ENCODE results near the gene CMTM8. TPM values are rescaled to one million over a fixed set of nuclear protein-coding genes. Genes with fewer than 3 reads are reported as not detected.

Gene CMTM8
- total RNA-seq, 1 donor from 2014 or later, result not detected

DNA sequence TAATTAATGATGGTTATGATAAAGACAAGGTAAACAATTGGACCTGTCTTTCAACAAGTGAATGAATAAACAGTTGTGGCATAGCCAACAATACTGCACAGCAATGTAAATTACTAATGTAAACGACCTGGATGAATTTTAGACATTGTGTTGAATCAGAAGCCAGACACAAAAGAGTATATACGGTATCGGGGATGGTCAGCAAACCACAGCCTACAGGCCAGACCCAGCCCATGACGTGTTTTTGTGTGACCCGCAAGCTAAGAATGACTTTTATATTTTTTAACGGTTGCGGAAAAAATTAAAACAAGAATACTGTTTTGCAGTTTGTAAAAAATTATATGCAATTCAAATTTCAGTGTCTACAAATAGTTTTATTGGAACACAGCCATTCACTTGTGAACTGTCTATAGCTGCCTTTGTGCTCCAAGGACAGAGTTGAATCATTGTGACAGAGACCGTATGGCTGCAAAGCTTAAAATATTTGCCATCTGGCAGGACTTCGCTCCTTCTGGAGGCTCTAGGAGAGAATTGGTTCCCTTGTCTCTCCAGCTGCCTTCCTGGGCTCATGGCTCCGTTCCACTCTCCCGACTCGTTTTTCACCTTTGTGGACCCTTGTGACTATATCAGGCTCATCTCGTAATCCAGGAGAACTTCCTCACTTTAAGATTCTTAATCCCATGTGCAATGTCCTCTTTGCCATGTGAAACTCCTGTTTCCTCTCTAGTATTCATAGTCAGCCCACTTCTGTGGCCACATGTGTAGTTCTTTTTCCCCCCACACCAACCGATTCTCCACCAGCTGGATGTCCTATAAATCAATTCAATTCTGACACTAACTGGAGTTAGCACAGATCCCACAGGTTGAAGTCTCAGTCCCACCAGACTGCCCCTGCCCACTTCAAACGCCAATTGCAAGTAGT lies 72.7 kb downstream of the CMTM8 start:
- Histone ChIP-seq H3K4me1 (ENCODE audit: control insufficient read depth in 3 of 3, insufficient read depth in 3 of 3, low read length in 3 of 3) (peaks cover 4 to 10% (median 4%) of the 10 kb centered on the region in 3 donors), H3K9ac (ENCODE audit: low read depth in 1 of 3, low read length in 3 of 3) (no peak overlapping the region), H3K27me3 (ENCODE audit: control insufficient read depth in 3 of 3, insufficient read depth in 3 of 3, low read length in 3 of 3) (no peaks in the 10 kb centered on the region), H3K36me3 (ENCODE audit: control insufficient read depth in 3 of 3, insufficient read depth in 3 of 3, low read length in 3 of 3) (no peaks in the 10 kb centered on the region), H3K9me3 (ENCODE audit: control insufficient read depth in 3 of 3, low read length in 3 of 3) (no peaks in the 10 kb centered on the region), H3K27ac (ENCODE audit: low read depth, low read length) (no peak overlapping the region), H3K4me3 (ENCODE audit: low read length in 3 of 3) (no peak overlapping the region)

DNA sequence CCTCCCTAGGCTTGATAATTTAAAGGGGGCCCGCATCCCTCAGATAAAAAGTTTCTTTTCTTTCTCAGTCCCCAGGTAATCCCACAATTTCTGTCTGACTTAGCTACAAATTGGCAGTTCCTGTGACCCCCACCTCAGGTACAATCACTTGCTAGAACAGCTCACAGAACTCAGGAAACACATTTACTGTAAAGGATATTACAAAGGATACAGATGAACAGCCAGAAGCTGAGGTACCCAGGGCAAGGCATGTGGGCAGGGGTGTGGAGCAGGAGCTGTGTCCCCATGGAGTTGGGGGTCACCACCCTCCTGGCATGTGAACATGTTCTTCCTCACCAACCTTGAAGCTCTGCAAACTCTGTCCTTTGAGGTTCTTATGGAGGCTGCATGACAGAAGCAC lies 73.8 kb downstream of the CMTM8 start:
- no peak overlapping the region for H3K9ac ChIP-seq (ENCODE audit: low read depth in 1 of 3, low read length in 3 of 3)
- peaks cover 4 to 10% (median 4%) of the 10 kb centered on the region in 3 donors for H3K4me1 ChIP-seq (ENCODE audit: control insufficient read depth in 3 of 3, insufficient read depth in 3 of 3, low read length in 3 of 3)
- H3K9me3 ChIP-seq (ENCODE audit: control insufficient read depth in 3 of 3, low read length in 3 of 3), result no peaks in the 10 kb centered on the region
- no peak overlapping the region for H3K27ac ChIP-seq (ENCODE audit: low read depth, low read length)
- no peaks in the 10 kb centered on the region for H3K27me3 ChIP-seq (ENCODE audit: control insufficient read depth in 3 of 3, insufficient read depth in 3 of 3, low read length in 3 of 3)
- no peak overlapping the region for H3K4me3 ChIP-seq (ENCODE audit: low read length in 3 of 3)
- H3K36me3 ChIP-seq (ENCODE audit: control insufficient read depth in 3 of 3, insufficient read depth in 3 of 3, low read length in 3 of 3), result no peaks in the 10 kb centered on the region

GRCh38 chr3:32313169-32313568 lies 74.7 kb downstream of the CMTM8 start:
- H3K4me3 ChIP-seq (ENCODE audit: low read length in 3 of 3), result no peak overlapping the region
- no peak overlapping the region for H3K9ac ChIP-seq (ENCODE audit: low read depth in 1 of 3, low read length in 3 of 3)
- H3K9me3 ChIP-seq (ENCODE audit: control insufficient read depth in 3 of 3, low read length in 3 of 3), result no peaks in the 10 kb centered on the region
- no peaks in the 10 kb centered on the region for H3K27me3 ChIP-seq (ENCODE audit: control insufficient read depth in 3 of 3, insufficient read depth in 3 of 3, low read length in 3 of 3)
- no peaks in the 10 kb centered on the region for H3K36me3 ChIP-seq (ENCODE audit: control insufficient read depth in 3 of 3, insufficient read depth in 3 of 3, low read length in 3 of 3)
- H3K27ac ChIP-seq (ENCODE audit: low read depth, low read length), result no peak overlapping the region
- H3K4me1 ChIP-seq (ENCODE audit: control insufficient read depth in 3 of 3, insufficient read depth in 3 of 3, low read length in 3 of 3), result peaks cover 4 to 10% (median 4%) of the 10 kb centered on the region in 3 donors

DNA sequence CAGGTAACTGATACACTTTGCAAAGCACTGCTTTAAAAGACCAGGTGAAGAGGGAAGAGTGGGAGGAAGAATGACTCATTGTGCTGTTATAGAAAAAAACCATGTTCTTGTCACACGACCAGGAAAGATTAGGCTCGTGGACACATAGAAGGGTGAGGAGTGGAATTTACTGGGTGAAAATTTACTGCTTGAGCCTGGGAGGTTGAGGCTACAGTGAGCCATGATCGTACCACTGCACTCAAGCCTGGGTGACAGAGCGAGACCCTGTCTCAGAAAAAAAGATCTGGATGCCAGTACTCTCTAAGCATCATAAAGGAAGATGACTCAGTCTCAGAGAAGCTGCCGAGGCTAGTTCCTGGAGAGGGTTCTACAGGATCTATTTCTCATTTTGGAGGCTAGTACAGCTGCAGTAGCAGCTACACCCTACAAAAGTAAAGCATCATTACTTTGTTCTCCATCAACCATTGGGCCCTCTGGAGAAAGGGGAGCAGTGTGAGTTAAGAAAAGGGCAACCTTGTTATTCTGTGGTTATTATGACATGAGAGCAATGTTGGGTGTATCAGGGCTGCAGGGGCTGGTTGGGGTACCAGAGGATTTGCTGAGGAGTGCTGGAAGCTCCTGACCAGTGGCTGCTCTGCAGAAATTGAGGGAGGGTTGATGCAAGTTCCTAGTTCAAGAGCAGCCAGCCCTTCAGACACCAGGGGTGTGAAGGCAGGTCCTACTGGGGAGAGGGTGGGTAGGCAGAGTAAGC lies 75.4 kb downstream of the CMTM8 start:
- Histone ChIP-seq H3K4me1 (ENCODE audit: control insufficient read depth in 3 of 3, insufficient read depth in 3 of 3, low read length in 3 of 3) (peaks cover 4 to 10% (median 4%) of the 10 kb centered on the region in 3 donors), H3K9ac (ENCODE audit: low read depth in 1 of 3, low read length in 3 of 3) (no peak overlapping the region)

DNA sequence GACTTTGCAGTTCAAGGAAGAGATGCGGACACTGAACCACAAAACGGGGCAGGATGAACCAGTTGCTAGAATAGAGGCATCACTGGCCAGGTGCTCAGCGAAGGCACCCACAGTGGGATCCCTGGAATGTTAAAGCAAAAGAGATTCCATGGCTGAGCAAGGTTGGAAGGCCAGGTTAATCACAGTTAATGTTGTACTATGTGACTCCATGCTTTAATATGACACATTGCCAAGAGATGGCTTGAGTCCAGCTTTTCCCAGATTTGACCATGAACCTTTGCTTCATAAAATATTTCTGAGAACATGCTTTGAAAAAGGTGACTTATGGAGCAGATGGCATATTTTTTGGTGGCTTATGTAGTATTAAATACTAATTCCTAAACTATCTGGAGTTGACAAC lies 77.0 kb downstream of the CMTM8 start:
- no peaks in the 10 kb centered on the region for H3K27me3 ChIP-seq (ENCODE audit: control insufficient read depth in 3 of 3, insufficient read depth in 3 of 3, low read length in 3 of 3)
- no peaks in the 10 kb centered on the region for H3K36me3 ChIP-seq (ENCODE audit: control insufficient read depth in 3 of 3, insufficient read depth in 3 of 3, low read length in 3 of 3)
- no peak overlapping the region for H3K4me3 ChIP-seq (ENCODE audit: low read length in 3 of 3)
- H3K9ac ChIP-seq (ENCODE audit: low read depth in 1 of 3, low read length in 3 of 3), result no peak overlapping the region
- H3K9me3 ChIP-seq (ENCODE audit: control insufficient read depth in 3 of 3, low read length in 3 of 3), result no peaks in the 10 kb centered on the region
- no peak overlapping the region for H3K27ac ChIP-seq (ENCODE audit: low read depth, low read length)
- peaks cover under 1 to 7% (median 4%) of the 10 kb centered on the region in 3 donors for H3K4me1 ChIP-seq (ENCODE audit: control insufficient read depth in 3 of 3, insufficient read depth in 3 of 3, low read length in 3 of 3)

More for the DNA sequence above, 75.4 kb downstream of the CMTM8 start:
- H3K4me3 ChIP-seq (ENCODE audit: low read length in 3 of 3), result no peak overlapping the region
- H3K27me3 ChIP-seq (ENCODE audit: control insufficient read depth in 3 of 3, insufficient read depth in 3 of 3, low read length in 3 of 3), result no peaks in the 10 kb centered on the region
- no peaks in the 10 kb centered on the region for H3K9me3 ChIP-seq (ENCODE audit: control insufficient read depth in 3 of 3, low read length in 3 of 3)
- H3K27ac ChIP-seq (ENCODE audit: low read depth, low read length), result no peak overlapping the region
- no peaks in the 10 kb centered on the region for H3K36me3 ChIP-seq (ENCODE audit: control insufficient read depth in 3 of 3, insufficient read depth in 3 of 3, low read length in 3 of 3)

DNA sequence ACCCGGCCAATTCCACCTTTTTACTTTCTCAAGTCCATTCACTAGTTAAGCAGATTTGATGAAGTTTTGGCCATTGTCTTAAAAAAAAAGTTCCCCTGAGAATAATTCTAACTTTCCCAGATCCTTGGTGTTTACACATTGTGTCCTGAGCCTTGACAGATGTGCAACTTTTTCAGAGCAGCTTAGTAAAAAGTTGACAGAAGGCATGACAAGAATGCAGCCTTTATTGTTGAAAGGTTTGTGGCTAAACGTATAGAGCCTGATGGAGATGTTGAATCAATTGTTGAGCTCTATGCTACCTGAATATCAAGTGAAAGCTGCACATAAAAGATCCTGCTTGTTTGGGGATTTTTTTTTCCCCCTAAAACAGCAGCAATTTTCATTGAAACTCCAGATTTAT lies 77.8 kb downstream of the CMTM8 start:
- Histone ChIP-seq H3K9me3 (ENCODE audit: control insufficient read depth in 3 of 3, low read length in 3 of 3) (no peaks in the 10 kb centered on the region), H3K9ac (ENCODE audit: low read depth in 1 of 3, low read length in 3 of 3) (no peak overlapping the region), H3K4me3 (ENCODE audit: low read length in 3 of 3) (no peak overlapping the region), H3K4me1 (ENCODE audit: control insufficient read depth in 3 of 3, insufficient read depth in 3 of 3, low read length in 3 of 3) (peaks cover 3 to 7% (median 7%) of the 10 kb centered on the region in 3 donors), H3K36me3 (ENCODE audit: control insufficient read depth in 3 of 3, insufficient read depth in 3 of 3, low read length in 3 of 3) (no peaks in the 10 kb centered on the region), H3K27ac (ENCODE audit: low read depth, low read length) (no peak overlapping the region), H3K27me3 (ENCODE audit: control insufficient read depth in 3 of 3, insufficient read depth in 3 of 3, low read length in 3 of 3) (no peaks in the 10 kb centered on the region)

GRCh38 chr3:32316976-32317375 lies 78.5 kb downstream of the CMTM8 start:
- Histone ChIP-seq H3K36me3 (ENCODE audit: control insufficient read depth in 3 of 3, insufficient read depth in 3 of 3, low read length in 3 of 3) (no peaks in the 10 kb centered on the region), H3K27me3 (ENCODE audit: control insufficient read depth in 3 of 3, insufficient read depth in 3 of 3, low read length in 3 of 3) (no peaks in the 10 kb centered on the region), H3K4me3 (ENCODE audit: low read length in 3 of 3) (no peak overlapping the region), H3K9ac (ENCODE audit: low read depth in 1 of 3, low read length in 3 of 3) (no peak overlapping the region), H3K27ac (ENCODE audit: low read depth, low read length) (no peak overlapping the region), H3K4me1 (ENCODE audit: control insufficient read depth in 3 of 3, insufficient read depth in 3 of 3, low read length in 3 of 3) (peaks cover 3 to 8% (median 4%) of the 10 kb centered on the region in 3 donors), H3K9me3 (ENCODE audit: control insufficient read depth in 3 of 3, low read length in 3 of 3) (no peaks in the 10 kb centered on the region)

GRCh38 chr3:32319607-32320006 lies 81.1 kb downstream of the CMTM8 start:
- no peaks in the 10 kb centered on the region for H3K9me3 ChIP-seq (ENCODE audit: control insufficient read depth in 3 of 3, low read length in 3 of 3)
- no peaks in the 10 kb centered on the region for H3K36me3 ChIP-seq (ENCODE audit: control insufficient read depth in 3 of 3, insufficient read depth in 3 of 3, low read length in 3 of 3)
- H3K27ac ChIP-seq (ENCODE audit: low read depth, low read length), result no peak overlapping the region
- H3K4me3 ChIP-seq (ENCODE audit: low read length in 3 of 3), result no peak overlapping the region
- peaks cover 3 to 8% (median 4%) of the 10 kb centered on the region in 3 donors for H3K4me1 ChIP-seq (ENCODE audit: control insufficient read depth in 3 of 3, insufficient read depth in 3 of 3, low read length in 3 of 3)
- no peaks in the 10 kb centered on the region for H3K27me3 ChIP-seq (ENCODE audit: control insufficient read depth in 3 of 3, insufficient read depth in 3 of 3, low read length in 3 of 3)
- no peak overlapping the region for H3K9ac ChIP-seq (ENCODE audit: low read depth in 1 of 3, low read length in 3 of 3)

GRCh38 chr3:32320080-32320479 lies 81.6 kb downstream of the CMTM8 start:
- H3K4me1 ChIP-seq (ENCODE audit: control insufficient read depth in 3 of 3, insufficient read depth in 3 of 3, low read length in 3 of 3), result peaks cover 3 to 8% (median 4%) of the 10 kb centered on the region in 3 donors
- H3K9ac ChIP-seq (ENCODE audit: low read depth in 1 of 3, low read length in 3 of 3), result no peak overlapping the region
- no peaks in the 10 kb centered on the region for H3K36me3 ChIP-seq (ENCODE audit: control insufficient read depth in 3 of 3, insufficient read depth in 3 of 3, low read length in 3 of 3)
- no peak overlapping the region for H3K27ac ChIP-seq (ENCODE audit: low read depth, low read length)
- H3K27me3 ChIP-seq (ENCODE audit: control insufficient read depth in 3 of 3, insufficient read depth in 3 of 3, low read length in 3 of 3), result no peaks in the 10 kb centered on the region
- H3K9me3 ChIP-seq (ENCODE audit: control insufficient read depth in 3 of 3, low read length in 3 of 3), result no peaks in the 10 kb centered on the region
- no peak overlapping the region for H3K4me3 ChIP-seq (ENCODE audit: low read length in 3 of 3)

Measured in skeletal muscle tissue (tissue), 4 donors.